MG63 (cell line): Measurements from ENCODE around the gene FAM107B. TPM values are rescaled to one million over a fixed set of nuclear protein-coding genes. Genes with fewer than 3 reads are reported as not detected.
"Not testable (repeated sequence)": the region's sequence is repeated elsewhere in the genome, so short reads cannot be mapped to it uniquely, and the experiment has no call there.

Experiments used
- DNase-seq: peaks from one replicate; pipeline ENCODE4 v3.0.0-alpha.2; 2020
- H3K27me3 ChIP-seq: fragments of 250-450 bp; sonication (Bioruptor Pico); 2 replicates; pipeline ENCODE4 v1.5.1; 2020; ENCODE audit warnings: mild to moderate bottlenecking, moderate library complexity
- H3K36me3 ChIP-seq: fragments of 250-450 bp; sonication (Bioruptor Pico); 2 replicates; pipeline ENCODE4 v1.5.1; 2020; ENCODE audit warnings: mild to moderate bottlenecking, moderate library complexity
- H3K4me3 ChIP-seq: fragments of 250-450 bp; sonication (Bioruptor Pico); 2 replicates; pipeline ENCODE4 v1.5.1; 2020; ENCODE audit warnings: mild to moderate bottlenecking, moderate library complexity
- H3K9me3 ChIP-seq: fragments of 250-450 bp; sonication (Bioruptor Pico); 2 replicates; pipeline ENCODE4 v1.5.1; 2020; ENCODE audit warnings: mild to moderate bottlenecking, moderate library complexity
- total RNA-seq: library from RNA; depleted of rRNA; stranded (reverse); fragments of >200 nt; shearing (Covaris generic); gene quantifications from 2 replicates; pipeline ENCODE4 v1.2.3, GENCODE V29; 2014; ENCODE audit warnings: low replicate concordance

FAM107B gene
- total RNA-seq, 1 experiment from 2014 or later = 62.0 TPM

DNA sequence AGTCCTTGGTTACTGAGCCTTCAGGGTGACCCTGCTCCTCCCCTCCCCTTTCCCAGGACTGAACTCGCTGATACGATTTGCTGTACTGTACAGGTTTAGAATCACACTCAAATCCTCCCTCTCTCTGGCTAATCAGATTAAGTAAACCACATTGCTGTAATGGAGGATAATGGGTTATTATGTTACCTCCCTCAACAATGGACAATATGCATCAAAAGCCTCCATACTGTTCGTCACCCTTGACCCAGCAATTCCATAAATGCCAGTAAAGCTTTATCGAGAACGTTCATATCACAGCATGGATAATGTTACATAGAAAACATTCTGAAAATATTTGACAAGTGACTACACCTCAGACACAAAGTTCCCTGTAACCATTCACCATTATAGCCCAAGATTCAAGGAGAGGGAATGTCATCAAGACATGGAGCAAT is 61.7 kb downstream of the FAM107B start:
- no peaks in the 10 kb centered on the region; the same call in 1 of the 2 replicates for H3K9me3 ChIP-seq
- DNase-seq = no peak

DNA sequence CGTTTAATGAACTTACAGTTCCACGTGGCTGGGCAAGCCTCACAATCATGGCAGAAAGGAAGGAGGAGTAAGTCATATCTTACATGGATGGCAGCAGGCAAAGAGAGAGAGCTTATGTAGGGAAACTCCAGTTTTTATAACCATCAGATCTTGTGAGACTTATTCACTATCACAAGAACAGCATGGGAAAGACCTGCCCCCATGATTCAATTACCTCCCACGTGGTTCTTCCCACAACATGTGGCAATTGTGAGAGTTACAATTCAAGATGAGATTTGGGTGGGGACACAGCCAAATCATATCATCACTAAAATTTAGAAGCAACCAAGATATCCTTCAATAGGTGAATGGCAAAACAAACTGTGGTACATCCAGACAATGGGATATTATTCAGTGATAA is 65.4 kb downstream of the FAM107B start:
- H3K36me3 ChIP-seq, H3K4me3 ChIP-seq, H3K27me3 ChIP-seq, DNase-seq, H3K9me3 ChIP-seq: not testable (repeated sequence)

More for the DNA sequence above, 61.7 kb downstream of the FAM107B start:
- Histone ChIP-seq H3K36me3 (no peaks in the 10 kb centered on the region), H3K27me3 (no peaks in the 10 kb centered on the region), H3K4me3 (no peak overlapping the region)

DNA sequence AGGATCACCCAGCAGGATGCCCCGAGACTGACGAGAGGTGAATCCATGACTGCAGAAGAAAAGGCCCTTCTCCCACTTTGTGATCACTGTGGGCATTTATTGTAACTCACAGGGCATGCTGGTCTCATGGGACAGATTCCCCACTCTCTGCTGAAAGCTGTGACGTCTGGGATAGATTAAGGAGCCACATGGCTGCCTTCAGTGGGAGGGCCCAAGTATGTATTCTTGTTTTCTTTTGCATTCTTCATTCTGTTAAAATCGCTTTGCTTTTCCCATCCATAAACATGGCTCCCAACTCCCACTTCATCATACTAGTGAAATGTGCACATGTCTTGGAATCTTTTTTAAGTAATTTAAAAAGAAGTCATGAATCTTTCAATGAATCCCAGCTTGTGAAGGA is 67.2 kb downstream of the FAM107B start:
- H3K9me3 ChIP-seq = no peaks in the 10 kb centered on the region; the same call in 1 of the 2 replicates
- DNase-seq = no peak
- H3K27me3 ChIP-seq = no peaks in the 10 kb centered on the region
- no peak overlapping the region for H3K4me3 ChIP-seq
- H3K36me3 ChIP-seq = no peaks in the 10 kb centered on the region

DNA sequence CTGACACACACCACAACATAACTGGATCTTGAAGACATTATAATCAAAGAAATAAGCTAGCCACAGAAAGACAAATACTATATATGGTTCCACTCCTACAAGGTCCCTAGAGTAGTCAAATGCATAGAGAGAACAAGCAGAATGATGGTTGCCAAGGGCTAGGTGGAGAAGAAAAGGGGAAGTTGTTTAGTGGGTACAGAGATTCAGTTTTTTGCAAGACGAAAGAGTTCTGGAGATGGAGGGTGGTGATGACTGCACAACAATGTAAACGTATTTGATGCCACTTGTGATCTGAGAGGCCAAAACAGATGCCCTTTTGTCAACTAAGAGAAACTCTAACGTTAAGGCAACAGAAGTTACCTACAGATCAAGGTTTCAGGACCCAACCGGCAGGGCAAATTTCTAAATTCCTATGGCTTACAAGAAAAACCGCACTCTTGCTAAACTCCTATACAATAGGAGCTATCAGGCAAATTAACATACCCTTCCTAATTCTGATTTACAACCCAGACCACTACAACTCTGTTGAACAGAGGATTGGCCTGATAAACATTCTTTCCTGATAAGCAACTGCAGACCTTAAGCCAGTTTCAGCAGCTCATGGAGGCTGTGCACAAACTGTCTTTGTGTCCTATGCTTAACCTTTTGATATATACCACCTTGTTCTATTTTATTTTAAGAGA is 69.0 kb downstream of the FAM107B start:
- H3K27me3 ChIP-seq = no peaks in the 10 kb centered on the region

DNA sequence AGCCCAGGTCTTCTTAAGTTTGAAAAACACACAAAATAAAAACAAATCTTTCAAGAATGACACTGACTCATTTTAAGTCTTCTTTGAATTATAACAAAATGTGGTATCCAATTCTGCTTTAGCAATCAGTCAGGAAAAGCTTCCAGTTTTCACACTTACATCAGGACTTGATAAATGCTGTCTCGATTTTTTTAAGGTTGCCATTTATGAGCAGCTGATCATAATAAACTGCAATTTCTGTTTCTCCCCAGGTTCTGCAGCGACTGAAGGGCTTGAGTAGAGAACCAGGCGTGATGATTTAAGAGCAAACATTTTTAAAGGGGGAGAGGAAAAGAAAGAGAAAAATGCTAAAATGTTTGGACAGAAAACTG is 71.1 kb downstream of the FAM107B start:
- H3K9me3 ChIP-seq = no peaks in the 10 kb centered on the region
- no peaks in the 10 kb centered on the region for H3K27me3 ChIP-seq
- DNase-seq = no peak
- no peak overlapping the region for H3K4me3 ChIP-seq
- no peaks in the 10 kb centered on the region for H3K36me3 ChIP-seq

More for the DNA sequence above, 69.0 kb downstream of the FAM107B start:
- Histone ChIP-seq H3K4me3 (no peak overlapping the region), H3K36me3 (no peaks in the 10 kb centered on the region), H3K9me3 (no peaks in the 10 kb centered on the region)
- no peak for DNase-seq

DNA sequence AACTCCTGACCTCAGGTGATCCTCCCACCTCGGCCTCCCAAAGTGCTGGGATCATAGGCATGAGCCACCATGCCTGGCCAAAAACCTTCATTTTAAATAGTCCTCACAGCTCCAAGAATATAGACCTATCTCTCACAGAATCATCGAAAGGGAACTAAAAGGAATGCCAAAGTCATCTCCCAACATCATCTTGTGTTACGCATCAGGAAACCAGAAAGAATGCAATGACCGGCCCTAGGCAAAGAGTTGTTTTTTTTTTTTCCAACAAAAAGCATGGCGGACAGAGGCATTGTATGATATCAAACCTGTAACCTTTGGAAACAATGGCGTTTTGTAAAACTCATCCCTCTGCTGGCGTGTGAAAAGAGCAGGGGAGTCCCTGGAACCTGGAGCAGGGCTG is 73.2 kb downstream of the FAM107B start:
- DNase-seq = no peak
- Histone ChIP-seq H3K27me3 (no peaks in the 10 kb centered on the region), H3K9me3 (no peaks in the 10 kb centered on the region), H3K4me3 (no peak overlapping the region), H3K36me3 (no peaks in the 10 kb centered on the region)

DNA sequence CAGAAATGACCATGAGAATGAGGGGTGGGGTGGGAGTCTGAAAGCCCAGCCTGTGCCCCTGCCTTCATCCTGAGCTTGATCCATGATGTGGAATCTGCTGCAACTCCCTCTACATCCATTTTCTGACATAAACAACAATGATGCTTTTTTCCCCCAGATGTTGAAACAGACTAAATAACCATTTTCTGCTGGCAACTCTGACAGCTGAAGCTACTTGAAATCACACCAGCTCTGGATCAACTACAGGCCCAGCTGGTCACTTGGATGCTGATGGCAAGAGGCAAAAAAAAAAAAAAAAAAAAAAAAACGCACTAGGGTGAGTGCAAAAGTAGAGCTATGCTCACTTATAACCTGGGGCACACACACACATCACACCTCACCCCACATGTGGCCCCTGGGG is 74.2 kb downstream of the FAM107B start:
- H3K27me3 ChIP-seq = no peaks in the 10 kb centered on the region
- no peaks in the 10 kb centered on the region for H3K9me3 ChIP-seq
- no peak overlapping the region for H3K4me3 ChIP-seq
- DNase-seq = no peak
- no peaks in the 10 kb centered on the region for H3K36me3 ChIP-seq

DNA sequence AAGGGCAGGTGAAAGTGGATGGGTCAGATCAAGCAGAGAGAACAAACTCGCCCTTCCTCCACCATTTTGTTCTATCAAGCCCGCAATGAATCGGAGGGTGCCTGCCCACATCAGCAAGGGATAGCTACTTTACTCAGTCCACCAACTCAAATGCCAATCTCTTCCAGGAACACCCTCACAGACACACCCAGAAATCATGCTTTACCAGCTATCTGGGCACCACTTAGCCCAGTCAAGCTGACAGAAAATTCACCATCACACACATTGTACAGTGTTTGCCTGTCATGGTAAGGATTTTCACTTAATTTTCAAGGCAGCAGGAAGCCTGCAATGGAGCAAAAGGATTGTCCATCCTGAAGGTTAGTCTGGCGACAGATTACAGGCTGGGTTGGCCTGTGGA is 75.2 kb downstream of the FAM107B start:
- DNase-seq = no peak
- Histone ChIP-seq H3K36me3 (no peaks in the 10 kb centered on the region), H3K27me3 (no peaks in the 10 kb centered on the region), H3K4me3 (no peak overlapping the region), H3K9me3 (no peaks in the 10 kb centered on the region)

DNA sequence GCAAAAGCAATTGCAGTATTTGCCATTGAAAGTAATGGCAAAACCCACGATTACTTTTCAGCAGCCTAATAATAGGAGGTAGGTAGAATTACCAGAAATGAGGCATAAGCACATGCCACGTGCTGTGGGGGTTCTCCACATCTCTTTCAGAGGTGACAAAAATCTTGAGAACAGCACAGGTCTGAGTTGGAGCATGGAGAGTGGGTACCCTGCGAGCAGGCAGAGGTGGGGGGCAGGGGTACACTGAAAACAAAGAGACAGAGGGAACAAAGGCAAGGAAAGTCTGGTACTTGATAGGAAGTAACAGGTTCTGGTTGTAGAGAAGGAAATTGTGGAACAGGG is 75.9 kb downstream of the FAM107B start:
- DNase-seq = no peak
- Histone ChIP-seq H3K9me3 (no peaks in the 10 kb centered on the region), H3K4me3 (no peak overlapping the region), H3K27me3 (no peaks in the 10 kb centered on the region), H3K36me3 (no peaks in the 10 kb centered on the region)

DNA sequence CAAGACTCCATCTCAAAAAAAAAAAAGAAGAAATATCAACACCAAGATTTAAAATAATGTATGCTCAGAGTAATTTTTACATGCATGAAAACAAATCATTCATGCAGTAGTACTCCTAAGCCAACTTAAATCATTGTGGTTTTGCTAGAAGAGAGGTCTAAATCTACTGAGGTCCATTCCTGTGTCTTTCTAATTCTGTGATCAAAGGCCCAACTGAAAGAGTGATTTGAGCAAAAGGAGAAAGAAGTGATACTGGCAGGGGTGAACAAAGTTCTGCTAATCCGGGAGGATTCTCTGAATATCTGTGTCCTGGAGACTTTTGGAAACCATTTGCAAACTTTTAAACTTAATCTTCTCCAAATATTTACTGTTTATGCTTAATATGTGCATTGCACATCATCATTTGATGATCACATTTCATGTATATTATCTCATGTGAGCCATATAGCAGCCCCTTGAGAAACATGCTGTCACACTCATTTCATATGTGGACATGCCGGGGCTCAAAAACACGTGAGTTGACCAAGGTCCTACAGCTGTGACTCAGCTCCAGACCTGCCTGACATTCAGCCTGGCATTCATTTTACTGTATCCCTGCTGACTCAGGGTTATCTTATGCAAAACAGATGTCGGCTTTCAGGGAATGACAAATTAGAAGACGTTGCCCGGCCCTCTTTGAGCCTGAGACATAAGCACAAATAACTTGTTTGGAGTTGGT is 76.4 kb downstream of the FAM107B start:
- no peaks in the 10 kb centered on the region for H3K36me3 ChIP-seq
- DNase-seq = peak; percentile 58

DNA sequence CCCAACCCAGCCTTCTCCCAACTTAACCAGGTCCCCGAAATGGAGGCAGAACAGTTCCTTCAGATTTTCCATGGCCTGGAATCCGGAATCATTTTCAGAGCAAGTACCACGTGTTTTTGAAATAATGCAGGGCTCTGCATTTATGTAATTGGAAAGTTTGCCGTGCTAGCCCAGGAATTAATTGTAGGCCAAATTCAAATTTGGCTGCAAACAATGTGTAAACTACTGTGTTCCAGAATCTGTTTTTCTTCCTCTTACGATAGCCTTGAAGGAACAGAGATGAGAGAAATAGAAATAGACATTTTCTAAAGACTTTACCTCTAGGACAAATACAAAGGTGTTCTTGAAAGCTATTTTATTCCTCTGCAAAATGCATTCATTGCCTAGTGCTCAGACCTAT is 77.4 kb downstream of the FAM107B start:
- H3K27me3 ChIP-seq = no peaks in the 10 kb centered on the region
- no peak for DNase-seq
- H3K9me3 ChIP-seq = no peaks in the 10 kb centered on the region
- no peaks in the 10 kb centered on the region for H3K36me3 ChIP-seq
- no peak overlapping the region for H3K4me3 ChIP-seq

More for the DNA sequence above, 76.4 kb downstream of the FAM107B start:
- Histone ChIP-seq H3K4me3 (no peak overlapping the region), H3K27me3 (no peaks in the 10 kb centered on the region), H3K9me3 (no peaks in the 10 kb centered on the region)

DNA sequence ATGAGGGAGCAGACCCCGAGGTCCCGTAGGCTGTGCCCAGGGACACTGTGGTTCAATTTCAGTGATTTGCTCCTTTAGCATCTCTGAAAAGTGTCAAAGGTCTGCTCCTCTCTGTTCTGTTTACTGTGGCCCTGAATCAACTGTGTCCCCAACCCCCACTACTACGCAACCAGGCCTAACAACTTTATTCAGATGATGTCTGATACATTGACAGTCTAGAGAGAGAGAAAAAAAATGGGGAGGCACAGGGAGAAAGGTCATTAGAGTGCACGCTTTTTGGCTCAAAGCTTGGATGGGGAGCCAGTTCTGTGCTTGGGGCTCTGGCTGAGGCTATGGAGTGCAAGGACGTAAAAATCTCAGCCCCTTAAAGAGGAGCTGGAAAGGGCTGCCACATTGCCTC is 77.9 kb downstream of the FAM107B start:
- Histone ChIP-seq H3K36me3 (no peaks in the 10 kb centered on the region), H3K9me3 (no peaks in the 10 kb centered on the region), H3K4me3 (no peak overlapping the region), H3K27me3 (no peaks in the 10 kb centered on the region)
- DNase-seq = no peak

DNA sequence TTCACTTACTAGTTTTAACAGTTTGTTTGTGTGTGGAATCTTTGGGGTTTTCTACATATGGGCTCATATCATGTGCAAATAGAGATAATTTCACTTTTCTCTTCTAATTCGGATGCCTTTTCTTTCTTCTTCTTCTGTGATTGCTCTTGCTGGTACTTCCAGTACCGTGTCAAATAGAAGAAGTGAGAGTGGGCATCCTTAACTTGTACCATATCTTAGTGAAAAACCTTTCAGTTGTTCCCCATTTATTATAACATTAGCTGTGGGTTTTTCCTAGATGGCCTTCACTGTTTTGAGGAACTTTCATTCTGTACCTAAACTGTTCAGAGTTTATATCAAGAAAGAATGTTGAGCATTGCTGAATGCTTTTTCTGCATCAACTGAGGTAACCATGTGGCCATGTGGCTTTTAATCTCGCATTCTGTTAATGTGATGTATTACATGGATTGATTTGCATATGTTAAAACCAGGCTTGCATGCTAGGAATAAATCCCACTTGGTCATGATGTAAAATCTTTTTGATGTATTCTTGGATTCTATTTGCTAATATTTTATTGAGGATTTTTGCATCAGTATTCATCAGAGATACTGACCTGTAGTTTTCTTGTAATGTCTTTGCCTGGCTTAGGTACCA is 78.7 kb downstream of the FAM107B start:
- no peak for DNase-seq
- H3K27me3 ChIP-seq = no peaks in the 10 kb centered on the region
- no peaks in the 10 kb centered on the region for H3K9me3 ChIP-seq
- H3K36me3 ChIP-seq = no peaks in the 10 kb centered on the region
- no peak overlapping the region for H3K4me3 ChIP-seq

DNA sequence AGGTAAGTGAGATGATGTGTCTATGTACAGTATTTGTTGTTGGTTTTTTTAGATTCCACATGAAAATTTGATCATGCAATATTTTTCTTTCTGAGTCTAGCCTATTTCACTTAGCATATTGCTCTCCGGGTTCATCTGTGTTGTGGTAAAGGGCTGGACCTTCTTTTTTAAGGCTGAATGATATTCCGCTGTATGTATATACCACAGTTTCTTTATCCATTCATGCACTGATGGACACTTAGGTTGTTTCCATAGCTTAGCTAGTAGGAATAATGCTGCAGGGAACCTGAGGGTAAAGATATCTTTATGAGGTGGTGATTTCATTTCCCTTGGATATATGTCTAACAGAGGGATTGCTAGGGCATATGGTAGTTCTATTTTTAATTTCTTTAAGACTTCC is 80.8 kb downstream of the FAM107B start:
- H3K9me3 ChIP-seq = no peaks in the 10 kb centered on the region
- no peaks in the 10 kb centered on the region for H3K36me3 ChIP-seq
- H3K4me3 ChIP-seq = no peak overlapping the region
- H3K27me3 ChIP-seq = no peaks in the 10 kb centered on the region
- no peak for DNase-seq

DNA sequence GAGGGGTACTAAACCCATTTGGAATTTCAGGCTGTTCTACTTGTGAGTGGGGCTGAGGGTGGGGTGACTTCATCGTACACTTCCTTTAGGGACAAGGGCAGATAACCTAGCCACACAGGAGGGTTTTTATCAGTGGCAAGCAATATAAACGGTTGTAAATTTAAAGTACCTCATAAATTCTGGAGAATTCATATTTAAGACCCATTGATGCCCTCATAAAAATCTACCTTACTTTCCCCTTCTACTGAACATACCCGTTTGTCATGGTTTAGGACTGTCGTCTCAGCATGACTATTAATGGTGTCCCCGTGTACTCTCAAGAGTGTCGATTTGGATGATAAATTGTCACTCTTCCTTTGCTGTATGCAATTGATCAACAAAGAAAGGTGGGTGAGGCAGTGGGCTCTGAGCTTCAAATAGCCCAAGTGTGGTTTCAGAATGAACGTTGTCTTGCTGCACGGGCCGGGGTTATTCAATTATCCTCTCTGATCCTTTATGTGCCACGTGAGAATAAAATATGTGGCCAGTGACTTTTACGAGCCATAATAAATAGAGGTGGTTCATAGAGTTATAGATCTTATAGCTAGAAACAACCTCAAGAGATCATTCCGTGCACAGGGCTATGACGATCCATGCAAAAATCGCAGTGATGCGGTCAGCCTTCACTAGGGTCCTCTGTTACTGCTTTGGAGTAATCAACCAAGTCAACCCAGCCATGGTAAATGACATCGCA is 82.2 kb downstream of the FAM107B start:
- H3K4me3 ChIP-seq = no peak overlapping the region
- DNase-seq = no peak
- H3K36me3 ChIP-seq = no peaks in the 10 kb centered on the region
- no peaks in the 10 kb centered on the region for H3K27me3 ChIP-seq
- H3K9me3 ChIP-seq = no peaks in the 10 kb centered on the region

DNA sequence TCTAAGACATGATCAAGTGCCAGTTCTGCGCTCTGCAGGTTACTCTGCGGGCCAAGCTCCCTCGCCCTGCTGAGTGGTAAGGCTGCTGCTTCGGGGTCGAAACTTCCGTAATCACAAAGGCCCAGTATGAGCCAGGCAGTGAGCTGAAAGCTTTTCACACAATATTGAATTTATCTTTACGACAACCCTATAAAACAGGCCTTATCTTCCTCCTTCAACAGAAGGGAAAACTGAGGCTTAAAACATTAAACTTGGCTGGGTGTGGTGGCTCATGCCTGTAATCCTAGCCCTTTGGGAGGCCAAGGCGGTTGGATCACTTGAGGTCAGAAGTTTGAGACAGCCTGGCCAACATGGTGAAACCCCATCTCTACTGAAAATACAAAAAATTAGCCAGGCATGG is 83.3 kb downstream of the FAM107B start:
- no peaks in the 10 kb centered on the region for H3K36me3 ChIP-seq
- no peak overlapping the region for H3K4me3 ChIP-seq
- no peak for DNase-seq
- H3K9me3 ChIP-seq = no peaks in the 10 kb centered on the region
- H3K27me3 ChIP-seq = no peaks in the 10 kb centered on the region

DNA sequence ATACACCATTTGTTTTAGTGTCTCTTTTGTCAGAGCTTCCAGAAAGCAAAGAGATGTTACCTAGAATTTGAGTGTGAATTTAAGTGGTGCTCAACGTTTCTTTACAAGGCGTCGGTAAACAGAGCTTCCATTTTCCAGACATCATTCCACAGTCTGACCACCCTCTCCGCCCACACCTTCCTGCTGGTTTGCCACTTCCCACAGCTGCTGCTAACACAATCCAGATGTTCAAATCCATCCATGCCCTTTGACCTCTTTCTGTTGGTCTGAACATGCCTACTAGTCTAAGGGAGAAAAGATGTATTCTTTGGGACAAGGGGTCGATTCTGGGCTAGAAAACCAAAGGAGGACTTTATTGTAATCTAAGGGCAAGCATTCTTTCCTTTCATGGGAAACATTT is 86.1 kb downstream of the FAM107B start:
- no peak overlapping the region for H3K4me3 ChIP-seq
- peak; percentile 21 for DNase-seq

More for the DNA sequence above, 86.1 kb downstream of the FAM107B start:
- Histone ChIP-seq H3K36me3 (no peaks in the 10 kb centered on the region), H3K9me3 (no peaks in the 10 kb centered on the region), H3K27me3 (no peaks in the 10 kb centered on the region)
